Activated CD8-positive, alpha-beta memory T cell treated with anti-CD3 and anti-CD28 coated beads, Interleukin-2, amount 10 ng/mL, durations not matched to agents 7 days and 5 days (primary cell): Measurements from ENCODE around the gene OR2L5. TPM values are rescaled to one million over a fixed set of nuclear protein-coding genes. Genes with fewer than 3 reads are reported as not detected.

Source experiments
- ATAC-seq: fragments of 150-1000 bp; cut with Tn5 transposase; one replicate; pipeline ENCODE4 v1.10.0; 2021; ENCODE audit warnings: moderate library complexity
- CTCF ChIA-PET: fragments of 350-600 bp; sonication (Branson Sonifier 250); formaldehyde crosslinking; loops from one replicate; lab custom pipeline; 2021; ENCODE audit warnings: antibody characterized with exemption; lab: Charles Lee
- DNase-seq: peaks from one replicate; pipeline ENCODE4 v3.0.0-alpha.2; 2020
- H3K27ac Mint-ChIP-seq: one replicate; pipeline ENCODE4 v1.8.0; 2021; ENCODE audit warnings: mild to moderate bottlenecking, mixed read lengths
- H3K27me3 Mint-ChIP-seq: one replicate; pipeline ENCODE4 v1.8.0; 2021; ENCODE audit warnings: mixed read lengths
- H3K36me3 Mint-ChIP-seq: one replicate; pipeline ENCODE4 v1.8.0; 2021; ENCODE audit warnings: mild to moderate bottlenecking, mixed read lengths
- H3K4me1 Mint-ChIP-seq: one replicate; pipeline ENCODE4 v1.8.0; 2021; ENCODE audit warnings: mixed read lengths
- H3K4me3 Mint-ChIP-seq: one replicate; pipeline ENCODE4 v1.8.0; 2021; ENCODE audit warnings: mild to moderate bottlenecking, moderate library complexity, mixed read lengths
- H3K9me3 Mint-ChIP-seq: one replicate; pipeline ENCODE4 v1.8.0; 2022; ENCODE audit warnings: low read depth, mixed read lengths
- total RNA-seq, 2 experiments: library from RNA; stranded (reverse); gene quantifications; one replicate each; pipeline ENCODE4 v1.2.3, GENCODE V29; 2021

The OR2L5 gene, protein sequence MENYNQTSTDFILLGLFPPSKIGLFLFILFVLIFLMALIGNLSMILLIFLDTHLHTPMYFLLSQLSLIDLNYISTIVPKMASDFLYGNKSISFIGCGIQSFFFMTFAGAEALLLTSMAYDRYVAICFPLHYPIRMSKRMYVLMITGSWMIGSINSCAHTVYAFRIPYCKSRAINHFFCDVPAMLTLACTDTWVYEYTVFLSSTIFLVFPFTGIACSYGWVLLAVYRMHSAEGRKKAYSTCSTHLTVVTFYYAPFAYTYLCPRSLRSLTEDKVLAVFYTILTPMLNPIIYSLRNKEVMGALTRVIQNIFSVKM
- not detected for total RNA-seq

DNA sequence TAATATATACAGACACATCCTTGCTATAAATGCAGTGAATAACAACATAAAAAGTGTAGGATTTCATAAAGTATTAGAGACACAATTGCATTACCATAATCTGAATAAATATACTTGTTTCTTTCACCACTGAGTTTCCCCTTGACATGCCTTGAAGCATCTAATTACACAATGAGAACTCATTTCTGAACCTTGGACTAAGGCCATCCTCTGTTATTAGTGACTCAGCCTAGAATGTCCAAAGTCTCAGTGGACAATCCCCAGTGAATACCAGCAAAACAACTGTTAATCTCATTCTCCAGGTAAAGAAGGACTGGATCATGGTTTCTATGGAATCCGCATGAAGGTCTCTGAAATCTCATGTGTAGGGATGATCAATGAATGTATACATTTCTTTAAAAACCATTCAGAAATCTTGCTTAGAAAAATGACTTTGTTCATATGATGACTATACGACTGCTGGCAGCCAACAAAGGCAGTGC is at the start of gene OR2L5:
Gene OR2L5 (plus strand): TSS at position 432 of the 482 bp plus-strand sequence. CDS start 8,288 bp downstream, outside the sequence.
- ATAC-seq, result no peak
- Mint-ChIP-seq H3K27ac (no peak within 1 kb of the TSS), H3K4me3 (no peak within 1 kb of the TSS), H3K4me1 (no peaks in the 10 kb centered on the region), H3K9me3 (peaks cover 15% of the 10 kb centered on the region), H3K36me3 (no peaks in the 10 kb centered on the region), H3K27me3 (no peaks in the 10 kb centered on the region)
- CTCF ChIA-PET, result no interaction called here
- DNase-seq, result no peak

DNA sequence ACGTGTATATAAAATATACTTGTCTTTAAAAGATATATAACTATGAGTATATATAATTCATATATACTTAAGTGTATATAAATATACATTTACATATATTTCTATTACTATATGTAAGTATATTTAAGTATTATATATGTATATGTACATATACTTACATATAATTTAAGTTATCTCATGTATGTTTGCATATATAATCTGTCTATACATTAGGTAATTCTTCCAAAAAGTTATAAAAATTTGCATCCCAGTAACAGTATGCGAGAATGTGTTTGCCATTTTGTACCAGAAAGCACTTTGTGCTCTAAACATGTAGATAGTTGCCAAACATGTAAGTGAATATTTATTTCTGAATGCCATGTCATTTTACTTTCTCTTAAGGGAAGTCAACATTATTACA is 48.5 kb upstream of the OR2L5 start, which contains the start of gene OR2AK2:
Gene OR2AK2 (plus strand): TSS at position 301 of the 400 bp plus-strand sequence. CDS start 144 bp downstream, outside the sequence.
- H3K27ac Mint-ChIP-seq, result no peak within 1 kb of the TSS
- H3K36me3 Mint-ChIP-seq, result peaks cover 1% of the 10 kb centered on the region
- CTCF ChIA-PET, result no interaction called here
- H3K9me3 Mint-ChIP-seq, result peaks cover 3% of the 10 kb centered on the region
- no peak for DNase-seq
- no peaks in the 10 kb centered on the region for H3K27me3 Mint-ChIP-seq
- H3K4me1 Mint-ChIP-seq, result peaks cover 3% of the 10 kb centered on the region
- no peak within 1 kb of the TSS for H3K4me3 Mint-ChIP-seq
- no peak for ATAC-seq

DNA sequence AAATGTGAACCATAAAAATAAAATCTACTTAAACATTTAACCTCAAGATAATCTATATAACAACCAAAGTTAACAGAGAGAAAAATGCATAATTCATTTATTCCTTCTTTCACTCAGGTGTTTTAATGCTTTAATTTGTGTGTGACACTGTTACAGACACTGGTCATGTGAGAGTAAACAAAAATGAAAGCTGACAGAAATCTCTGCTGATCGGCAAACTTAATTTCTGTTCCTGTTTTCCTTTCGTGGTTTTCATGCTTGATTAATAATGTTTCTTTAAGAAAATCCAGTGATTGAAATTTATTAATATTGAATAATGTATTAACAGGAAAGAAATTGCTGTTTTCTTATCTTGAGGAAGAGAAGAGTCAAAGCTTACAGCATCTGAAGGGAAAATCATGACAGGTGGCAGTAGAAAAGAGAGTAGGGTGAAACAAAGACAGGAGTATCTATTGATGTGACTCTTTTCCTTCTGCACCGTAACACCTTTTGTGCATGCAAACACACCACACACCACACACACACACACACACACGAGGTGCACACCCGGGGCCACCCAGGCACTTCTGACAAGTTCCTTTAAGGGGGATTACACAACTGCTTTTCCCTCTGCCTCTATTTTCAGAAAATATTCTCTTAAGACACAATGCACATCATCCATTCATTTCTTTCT is 46.8 kb upstream of the OR2L5 start:
- CTCF ChIA-PET, result no interaction called here
- Mint-ChIP-seq H3K4me1 (peaks cover 3% of the 10 kb centered on the region), H3K36me3 (peaks cover 1% of the 10 kb centered on the region), H3K27ac (no peak overlapping the region), H3K27me3 (no peaks in the 10 kb centered on the region), H3K4me3 (no peak overlapping the region), H3K9me3 (no peaks in the 10 kb centered on the region)
- no peak for DNase-seq
- no peak for ATAC-seq

DNA sequence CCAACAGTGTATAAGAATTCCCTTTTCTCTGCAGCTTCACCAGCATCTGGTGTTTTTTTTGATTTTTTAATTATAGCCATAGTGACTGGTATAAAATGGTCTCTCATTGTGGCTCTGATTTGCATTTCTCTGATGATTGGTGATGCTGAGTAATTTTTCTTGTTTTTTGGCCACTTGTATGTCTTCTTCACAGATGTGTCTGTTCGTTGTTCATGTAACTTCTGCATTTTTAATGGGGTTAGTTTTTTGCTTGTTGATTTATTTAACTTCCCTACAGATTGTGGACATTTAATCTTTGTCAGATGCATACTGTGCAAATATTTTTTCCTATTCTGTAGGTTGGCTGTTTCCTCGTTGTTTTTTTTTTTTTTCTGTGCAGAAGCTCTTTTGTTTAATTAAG is 20.5 kb upstream of the OR2L5 start:
- ATAC-seq, result no peak
- H3K4me3 Mint-ChIP-seq, result no peak overlapping the region

DNA sequence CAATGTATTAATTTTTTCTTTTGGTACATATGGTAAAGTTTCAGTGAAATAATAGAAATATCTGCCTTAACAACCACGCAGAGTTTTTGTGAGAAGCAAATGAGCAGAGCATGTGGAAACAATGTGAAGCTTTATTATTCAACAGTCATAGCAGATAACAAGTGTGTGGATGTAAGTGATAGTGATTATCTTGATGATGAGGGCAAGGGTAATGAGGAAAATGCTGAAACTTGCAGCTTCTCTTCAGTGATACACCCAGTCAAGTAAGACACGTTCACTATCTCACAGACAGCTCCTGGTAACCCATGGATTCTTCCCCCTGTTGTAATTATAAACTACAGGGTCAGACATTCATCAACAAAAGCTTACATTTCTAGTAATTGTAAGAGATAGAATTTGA is 14.6 kb upstream of the OR2L5 start:
- no peak for DNase-seq
- Mint-ChIP-seq H3K9me3 (peaks cover 7% of the 10 kb centered on the region), H3K27me3 (no peaks in the 10 kb centered on the region), H3K36me3 (no peaks in the 10 kb centered on the region), H3K27ac (no peak overlapping the region), H3K4me1 (no peaks in the 10 kb centered on the region), H3K4me3 (no peak overlapping the region)
- CTCF ChIA-PET, result no interaction called here
- no peak for ATAC-seq

More for the DNA sequence above, 20.5 kb upstream of the OR2L5 start:
- DNase-seq, result no peak
- H3K4me1 Mint-ChIP-seq, result no peaks in the 10 kb centered on the region
- H3K36me3 Mint-ChIP-seq, result no peaks in the 10 kb centered on the region
- H3K9me3 Mint-ChIP-seq, result peaks cover 5% of the 10 kb centered on the region
- H3K27me3 Mint-ChIP-seq, result no peaks in the 10 kb centered on the region
- H3K27ac Mint-ChIP-seq, result no peak overlapping the region
- CTCF ChIA-PET, result no interaction called here

DNA sequence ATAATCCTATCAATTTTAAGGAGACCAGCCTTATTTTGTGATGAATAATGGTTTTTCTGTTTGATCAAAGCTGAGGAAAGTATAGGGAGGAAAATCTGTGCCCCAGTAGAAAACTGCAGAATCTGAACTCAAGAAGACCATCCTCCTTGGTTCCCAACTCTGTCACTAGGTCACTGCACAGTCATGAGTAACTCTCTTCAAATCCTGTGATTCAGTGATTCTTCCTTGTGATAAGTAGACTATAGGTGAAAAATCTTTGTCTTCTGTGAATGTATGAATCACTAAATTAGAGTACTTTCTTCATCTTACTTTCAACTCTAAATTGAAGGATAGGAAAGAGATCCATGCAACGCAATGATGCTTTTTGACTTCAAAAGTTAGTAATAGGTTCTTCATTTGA is 13.3 kb upstream of the OR2L5 start:
- Mint-ChIP-seq H3K9me3 (peaks cover 7% of the 10 kb centered on the region), H3K4me1 (no peaks in the 10 kb centered on the region), H3K36me3 (no peaks in the 10 kb centered on the region), H3K27me3 (no peaks in the 10 kb centered on the region), H3K27ac (no peak overlapping the region), H3K4me3 (no peak overlapping the region)
- DNase-seq (no peak), ATAC-seq (no peak)
- CTCF ChIA-PET, result no interaction called here

DNA sequence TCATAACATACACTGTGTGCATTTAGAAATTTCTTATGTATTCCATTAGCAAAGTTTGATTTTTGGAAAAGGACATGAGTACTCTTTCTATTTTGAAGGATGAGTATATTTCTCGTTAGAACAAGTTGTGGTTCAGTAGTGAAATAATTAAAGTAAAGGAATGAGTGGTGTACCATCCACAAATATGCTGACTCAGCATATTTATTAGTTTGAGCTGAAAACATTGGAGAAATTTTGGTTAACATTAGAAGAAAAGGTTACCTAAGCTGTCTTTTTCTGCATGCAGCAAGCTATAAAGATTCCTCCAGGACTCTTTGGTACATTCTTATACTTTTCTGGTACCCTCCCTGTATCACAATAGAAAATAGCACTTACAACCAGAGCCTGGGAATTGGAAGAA is 5.7 kb upstream of the OR2L5 start:
- CTCF ChIA-PET, result no interaction called here
- H3K4me3 Mint-ChIP-seq, result no peak overlapping the region
- H3K36me3 Mint-ChIP-seq, result no peaks in the 10 kb centered on the region
- DNase-seq, result no peak
- no peak overlapping the region for H3K27ac Mint-ChIP-seq
- no peaks in the 10 kb centered on the region for H3K4me1 Mint-ChIP-seq
- no peak for ATAC-seq
- peaks cover 15% of the 10 kb centered on the region for H3K9me3 Mint-ChIP-seq
- no peaks in the 10 kb centered on the region for H3K27me3 Mint-ChIP-seq

DNA sequence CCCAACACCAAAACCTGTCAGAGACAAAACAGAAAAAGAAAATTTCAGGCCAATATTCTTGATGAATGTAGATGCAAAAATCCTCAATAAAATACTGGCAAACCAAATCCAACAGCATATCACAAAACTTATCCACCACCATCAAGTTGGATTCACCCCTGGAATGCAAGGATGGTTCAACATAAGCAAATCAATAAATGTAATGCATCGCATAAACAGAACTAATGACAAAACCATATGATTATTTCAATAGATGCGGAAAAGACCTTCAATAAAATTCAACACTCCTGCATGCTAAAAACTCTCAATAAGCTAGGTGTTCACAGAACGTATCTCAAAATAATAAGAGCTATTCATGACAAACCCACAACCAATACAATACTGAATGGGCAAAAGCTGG is 3.8 kb upstream of the OR2L5 start:
- ATAC-seq (no peak), DNase-seq (no peak)
- no peak overlapping the region for H3K27ac Mint-ChIP-seq
- H3K4me1 Mint-ChIP-seq, result no peaks in the 10 kb centered on the region
- H3K27me3 Mint-ChIP-seq, result no peaks in the 10 kb centered on the region
- H3K36me3 Mint-ChIP-seq, result no peaks in the 10 kb centered on the region
- CTCF ChIA-PET, result no interaction called here
- H3K4me3 Mint-ChIP-seq, result no peak overlapping the region
- peaks cover 8% of the 10 kb centered on the region for H3K9me3 Mint-ChIP-seq

DNA sequence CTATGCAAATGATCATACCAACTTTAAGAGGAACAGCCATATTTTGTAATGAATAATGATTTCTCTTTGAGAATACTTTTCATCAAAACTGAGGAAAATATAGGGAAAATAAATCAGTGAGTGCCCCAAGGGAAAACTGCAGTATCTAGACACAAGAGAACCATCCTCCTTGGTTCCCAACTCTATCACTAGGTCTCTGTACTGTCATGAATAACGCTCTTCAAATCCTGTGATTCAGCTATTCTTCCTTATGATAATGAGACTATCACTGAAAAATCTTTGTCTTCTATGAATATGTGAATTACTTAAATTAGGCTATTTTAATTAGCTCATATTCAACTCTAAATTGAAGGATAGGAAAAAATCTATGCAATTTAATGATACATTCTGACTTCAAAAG is 2.3 kb downstream of the OR2L5 start:
- no peaks in the 10 kb centered on the region for H3K36me3 Mint-ChIP-seq
- no peak overlapping the region for H3K27ac Mint-ChIP-seq
- CTCF ChIA-PET, result no interaction called here
- DNase-seq, result no peak
- H3K4me1 Mint-ChIP-seq, result no peaks in the 10 kb centered on the region
- no peaks in the 10 kb centered on the region for H3K27me3 Mint-ChIP-seq
- no peak for ATAC-seq
- H3K9me3 Mint-ChIP-seq, result peaks cover 9% of the 10 kb centered on the region
- H3K4me3 Mint-ChIP-seq, result no peak overlapping the region

DNA sequence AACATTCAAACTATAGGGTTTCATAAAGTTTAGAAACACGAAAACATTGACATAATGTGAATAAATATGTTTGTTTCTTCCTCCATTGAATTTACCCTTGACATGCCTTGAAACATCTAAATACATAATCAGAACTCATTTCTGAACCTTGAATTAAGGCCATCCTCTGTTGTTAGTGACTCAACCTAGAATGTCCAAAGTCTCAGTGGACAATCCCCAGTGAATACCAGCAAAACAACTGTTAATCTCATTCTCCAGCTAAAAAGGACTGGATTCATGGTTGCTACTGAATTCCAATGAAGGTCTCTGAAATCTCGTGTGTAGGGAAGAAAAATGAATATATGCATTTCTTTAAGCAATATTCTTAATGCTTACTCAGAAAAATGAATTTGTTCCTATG is 16.3 kb downstream of the OR2L5 start, which contains the start of gene OR2L2:
Gene OR2L2 (plus strand): TSS at position 301 of the 400 bp plus-strand sequence. CDS start 8,198 bp downstream, outside the sequence.
- Mint-ChIP-seq H3K27me3 (no peaks in the 10 kb centered on the region), H3K4me3 (no peak within 1 kb of the TSS), H3K4me1 (no peaks in the 10 kb centered on the region), H3K27ac (no peak within 1 kb of the TSS), H3K36me3 (no peaks in the 10 kb centered on the region), H3K9me3 (peaks cover 8% of the 10 kb centered on the region)
- CTCF ChIA-PET, result no interaction called here
- ATAC-seq (no peak), DNase-seq (no peak)

DNA sequence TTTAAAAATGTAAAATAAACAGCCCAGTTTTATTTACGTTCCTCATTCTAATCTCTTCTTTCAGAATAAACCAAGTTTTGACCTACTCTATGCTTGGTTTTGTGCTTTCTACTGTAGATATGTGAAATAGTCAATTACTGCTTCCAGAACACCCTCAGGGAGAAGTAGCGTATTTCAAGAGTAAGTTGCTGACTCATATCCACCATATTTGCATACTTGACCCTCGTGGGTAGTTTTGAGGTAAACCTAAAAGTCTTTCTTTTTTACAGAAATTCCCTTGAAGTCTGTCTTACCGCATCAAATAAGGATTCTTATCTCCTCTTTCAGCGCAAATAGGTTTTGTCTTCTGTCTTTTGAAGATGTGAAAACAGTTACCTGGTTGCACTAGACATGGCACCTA is 31.7 kb downstream of the OR2L5 start:
- ATAC-seq (no peak), DNase-seq (no peak)
- Mint-ChIP-seq H3K36me3 (no peaks in the 10 kb centered on the region), H3K4me3 (no peak overlapping the region), H3K9me3 (peaks cover 15% of the 10 kb centered on the region), H3K27me3 (no peaks in the 10 kb centered on the region), H3K4me1 (no peaks in the 10 kb centered on the region), H3K27ac (no peak overlapping the region)
- CTCF ChIA-PET, result no interaction called here

DNA sequence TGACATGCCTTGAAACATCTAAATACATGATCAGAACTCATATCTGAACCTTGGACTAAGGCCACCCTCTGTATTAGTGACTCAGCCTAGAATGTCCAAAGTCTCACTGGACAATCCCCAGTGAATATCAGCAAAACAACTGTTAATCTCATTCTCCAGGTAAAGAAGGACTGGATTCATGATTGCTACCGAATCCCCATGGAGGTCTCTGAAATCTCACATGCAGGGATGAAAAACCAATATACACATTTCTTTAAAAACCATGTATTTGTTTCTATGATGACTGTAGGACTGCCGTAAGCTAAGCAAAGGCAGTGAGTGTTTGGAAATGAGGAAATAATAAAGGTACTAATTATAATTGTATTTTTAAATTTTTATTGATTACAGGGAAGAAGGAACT is 33.1 kb downstream of the OR2L5 start, which contains the start of gene OR2L3:
Gene OR2L3 (plus strand): TSS at position 301 of the 400 bp plus-strand sequence. CDS start 13,846 bp downstream, outside the sequence.
- Mint-ChIP-seq H3K9me3 (peaks cover 11% of the 10 kb centered on the region), H3K27ac (no peak within 1 kb of the TSS), H3K27me3 (no peaks in the 10 kb centered on the region)

DNA sequence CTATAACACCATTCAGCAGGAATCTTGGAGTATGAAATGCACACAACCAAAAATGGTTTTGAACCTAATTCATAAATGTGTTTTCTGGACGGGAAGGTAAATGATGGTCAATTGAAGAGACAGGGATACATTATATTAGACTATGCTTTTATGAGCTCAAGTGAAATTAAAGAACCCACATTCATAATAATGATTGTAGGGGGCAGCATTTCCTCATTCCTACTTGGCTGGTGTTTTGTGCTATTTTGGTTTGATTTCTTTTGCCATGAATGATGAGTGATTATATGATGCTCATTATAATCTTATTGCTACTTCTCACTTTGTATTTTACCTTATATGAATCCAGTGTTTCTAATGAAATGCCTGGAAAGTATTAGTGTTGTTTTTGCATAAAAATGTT is 33.5 kb downstream of the OR2L5 start:
- no peak for DNase-seq
- H3K9me3 Mint-ChIP-seq, result peaks cover 11% of the 10 kb centered on the region
- no peaks in the 10 kb centered on the region for H3K27me3 Mint-ChIP-seq
- H3K27ac Mint-ChIP-seq, result no peak overlapping the region
- H3K4me1 Mint-ChIP-seq, result no peaks in the 10 kb centered on the region
- no peak overlapping the region for H3K4me3 Mint-ChIP-seq
- no peaks in the 10 kb centered on the region for H3K36me3 Mint-ChIP-seq
- ATAC-seq, result no peak
- CTCF ChIA-PET, result no interaction called here

More for the DNA sequence above, 33.1 kb downstream of the OR2L5 start, which contains the start of gene OR2L3:
- CTCF ChIA-PET, result no interaction called here
- DNase-seq (no peak), ATAC-seq (no peak)
- Mint-ChIP-seq H3K4me1 (no peaks in the 10 kb centered on the region), H3K4me3 (no peak within 1 kb of the TSS), H3K36me3 (no peaks in the 10 kb centered on the region)

DNA sequence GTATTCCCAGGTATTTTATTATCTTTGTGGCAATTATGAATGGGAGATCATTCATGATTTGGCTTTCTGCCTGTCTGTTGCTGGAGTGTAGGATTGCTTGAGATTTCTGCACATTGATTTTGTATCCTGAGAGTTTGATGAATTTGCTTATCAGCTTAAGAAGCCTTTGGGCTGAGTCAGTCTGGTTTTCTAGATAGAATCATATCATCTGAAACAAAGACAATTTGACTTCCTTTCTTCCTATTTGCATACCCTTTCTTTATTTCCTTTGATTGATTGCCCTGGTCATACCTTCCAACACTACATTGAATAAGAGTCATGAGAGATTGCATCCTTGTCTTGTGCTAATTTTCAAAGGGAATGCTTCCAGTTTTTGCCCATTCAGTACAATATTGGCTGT is 41.2 kb downstream of the OR2L5 start:
- no peaks in the 10 kb centered on the region for H3K27me3 Mint-ChIP-seq
- no peak overlapping the region for H3K27ac Mint-ChIP-seq
- ATAC-seq (no peak), DNase-seq (no peak)
- H3K4me3 Mint-ChIP-seq, result no peak overlapping the region
- CTCF ChIA-PET, result no interaction called here
- H3K36me3 Mint-ChIP-seq, result no peaks in the 10 kb centered on the region
- peaks cover 11% of the 10 kb centered on the region for H3K9me3 Mint-ChIP-seq
- H3K4me1 Mint-ChIP-seq, result no peaks in the 10 kb centered on the region
